ENCODE measurements around the gene OVAAL. TPM values are rescaled to one million over a fixed set of nuclear protein-coding genes. Genes with fewer than 3 reads are reported as not detected.

OVAAL gene
- total RNA-seq, 1 donor from 2014 or later: not detected

GRCh38 chr1:180615493-180616290, 56.9 kb downstream of the OVAAL start:
- Mint-ChIP-seq H3K27me3 (ENCODE audit: low read depth) (no peaks in the 10 kb centered on the region), H3K27ac (ENCODE audit: unreplicated experiment) (no peak overlapping the region), H3K4me1 (peaks cover 10% of the 10 kb centered on the region), H3K9me3 (peaks cover 2% of the 10 kb centered on the region), H3K36me3 (ENCODE audit: low read depth) (no peaks in the 10 kb centered on the region), H3K4me3 (no peak overlapping the region)
- no peak for DNase-seq (ENCODE audit: low read depth, low spot score)
- no peak for TF ChIP-seq CTCF (conservative IDR thresholded peaks at IDR 0.05)

Other genes starting within 250 kb of the OVAAL start
- gene ACBD6, start 56.4 kb upstream of the OVAAL start, total RNA-seq: 56.4 and 59.1 TPM in 2 replicates
- gene XPR1, start 73.1 kb downstream of the OVAAL start, total RNA-seq: 46.7 and 50.6 TPM in 2 replicates

All from neural crest cell (in vitro differentiated cells).